Measurements from ENCODE around the gene GP9.
"Not testable (repeated sequence)": the region's sequence is repeated elsewhere in the genome, so short reads cannot be mapped to it uniquely, and the experiment has no call there.

The GP9 gene

DNA sequence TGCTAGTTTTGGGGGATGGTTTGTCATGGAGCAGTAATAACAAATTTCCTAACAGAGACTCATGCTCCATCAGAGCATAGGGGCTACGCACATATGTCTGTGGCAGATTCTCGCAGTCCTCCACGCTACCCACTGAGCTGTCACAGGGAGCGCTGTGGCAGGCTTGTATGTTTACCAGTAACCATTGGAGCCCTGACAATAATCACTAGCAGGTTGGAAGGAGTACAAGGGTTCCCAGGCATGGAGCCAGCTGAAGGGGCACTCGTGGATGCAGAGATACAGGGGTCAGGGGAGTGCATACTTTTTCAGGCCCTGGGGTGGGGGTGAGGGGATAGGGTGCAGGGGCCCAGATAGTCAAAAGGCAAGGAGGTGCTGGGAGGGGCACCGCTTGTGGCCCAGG, 7.9 kb upstream of the GP9 start:
- peak; percentile 47 for DNase-seq

DNA sequence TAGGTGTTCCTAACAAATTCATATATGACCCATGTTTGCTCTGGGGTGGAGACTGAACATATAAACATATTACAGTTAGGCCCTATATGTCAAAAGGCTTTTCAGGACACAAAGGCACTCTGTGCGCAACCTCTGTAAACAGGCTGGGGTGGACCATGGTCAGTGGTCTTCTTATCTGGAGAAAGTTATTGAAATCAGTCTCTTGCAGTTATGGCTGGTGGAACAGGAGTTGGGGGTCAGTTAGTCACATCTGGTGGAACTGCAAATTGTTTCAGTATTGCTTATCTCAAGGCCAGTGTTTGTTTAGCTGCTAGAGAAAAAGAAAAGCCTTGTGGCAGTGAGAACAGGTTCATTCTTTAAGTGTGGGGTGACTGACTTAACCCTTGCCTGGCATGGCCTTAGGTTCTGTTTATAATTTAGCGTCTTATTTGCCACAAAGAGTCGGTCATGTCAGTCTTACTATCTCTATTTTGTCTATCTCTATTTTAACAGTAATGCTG, 5.9 kb upstream of the GP9 start:
- peak; percentile 50 for DNase-seq

DNA sequence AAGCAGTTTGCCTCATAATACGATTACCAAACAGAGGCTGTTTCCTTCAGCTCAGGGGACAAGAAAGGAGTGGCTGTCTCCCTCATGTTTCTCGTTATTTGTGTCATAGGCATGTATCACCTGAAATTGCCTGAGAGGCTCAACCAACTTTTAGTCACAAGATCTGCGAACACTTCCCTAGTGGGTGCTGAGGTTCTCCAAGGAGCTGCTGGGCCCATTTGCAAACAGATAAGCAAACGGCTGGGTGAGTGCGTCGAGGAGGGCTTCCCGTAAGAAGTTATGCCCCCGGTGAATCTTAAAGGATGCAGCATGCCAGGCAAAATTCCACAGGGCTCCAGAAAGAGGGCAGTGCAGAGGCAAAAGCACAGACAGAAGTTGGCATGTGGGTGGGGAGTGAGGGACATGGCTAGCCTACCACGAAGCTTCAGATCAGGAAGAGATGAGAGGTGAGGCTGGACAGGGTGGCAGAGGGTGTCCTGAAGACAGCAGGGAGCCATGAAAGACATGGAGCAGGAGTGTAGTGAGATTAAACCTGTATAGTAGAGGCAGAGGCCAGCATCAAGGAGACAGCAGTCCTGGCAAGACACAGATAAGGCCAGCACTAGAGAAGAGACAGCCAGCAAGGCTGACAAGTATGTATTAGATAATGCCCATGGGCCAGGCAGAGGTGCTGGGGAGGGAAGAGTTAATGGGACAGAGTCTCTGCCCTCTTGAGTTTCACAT, 4.0 kb upstream of the GP9 start:
- no peak for DNase-seq

DNA sequence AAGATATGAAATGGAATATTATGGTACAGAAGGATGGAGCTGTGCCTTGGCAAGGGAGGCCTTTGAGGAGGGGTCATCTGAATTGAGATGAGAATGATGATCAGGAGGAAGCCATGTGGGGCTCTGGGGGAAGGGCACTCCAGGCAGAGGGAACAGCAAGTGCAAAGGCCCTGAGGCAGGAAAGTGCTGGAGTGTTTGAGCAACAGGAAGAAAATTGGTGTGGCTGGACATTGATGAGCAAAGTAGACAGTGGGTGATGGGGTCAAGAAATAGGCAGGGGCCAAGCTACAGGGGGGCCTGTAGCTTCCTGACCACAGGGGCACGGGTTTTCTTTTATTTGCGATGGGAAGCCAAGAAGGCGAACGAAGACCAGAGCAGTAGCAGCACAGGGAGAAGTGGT, 3.3 kb upstream of the GP9 start:
- DNase-seq: no peak

DNA sequence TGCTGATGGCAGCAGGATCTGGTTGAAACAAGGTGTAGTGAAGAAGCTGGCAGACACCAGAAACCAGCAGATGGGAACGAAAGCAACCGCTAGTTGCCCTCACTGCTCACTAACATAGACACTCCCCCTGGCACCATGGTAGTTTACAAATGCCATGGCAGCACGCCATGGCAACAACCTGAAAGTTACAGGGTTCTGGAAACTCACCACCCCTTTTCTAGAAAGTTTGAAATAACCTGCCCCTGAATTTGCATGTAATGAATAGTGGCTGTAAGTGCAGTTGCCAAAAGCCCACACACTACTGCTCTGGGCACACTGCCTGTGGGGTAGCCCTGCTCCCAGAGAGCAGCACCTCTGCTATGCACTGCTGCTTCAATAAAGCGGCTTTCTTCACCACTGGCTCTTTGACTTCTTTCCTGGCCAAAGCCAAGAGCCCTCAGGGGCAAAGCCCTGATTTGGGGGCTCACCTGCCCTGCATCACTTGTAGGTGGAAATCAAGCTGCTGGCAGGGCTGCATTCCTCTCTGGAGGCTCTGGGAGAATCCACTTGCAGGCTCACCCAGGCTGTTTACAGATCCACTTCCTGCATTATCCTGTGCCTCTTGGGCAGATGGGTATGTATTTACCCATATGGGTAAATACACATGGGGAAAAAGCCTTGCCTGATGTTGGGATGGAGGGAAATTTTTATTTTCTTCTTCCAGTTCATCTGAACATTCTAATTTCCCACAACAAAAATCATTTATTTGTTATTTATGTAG, 2.0 kb upstream of the GP9 start:
- peak; percentile 66 for DNase-seq

DNA sequence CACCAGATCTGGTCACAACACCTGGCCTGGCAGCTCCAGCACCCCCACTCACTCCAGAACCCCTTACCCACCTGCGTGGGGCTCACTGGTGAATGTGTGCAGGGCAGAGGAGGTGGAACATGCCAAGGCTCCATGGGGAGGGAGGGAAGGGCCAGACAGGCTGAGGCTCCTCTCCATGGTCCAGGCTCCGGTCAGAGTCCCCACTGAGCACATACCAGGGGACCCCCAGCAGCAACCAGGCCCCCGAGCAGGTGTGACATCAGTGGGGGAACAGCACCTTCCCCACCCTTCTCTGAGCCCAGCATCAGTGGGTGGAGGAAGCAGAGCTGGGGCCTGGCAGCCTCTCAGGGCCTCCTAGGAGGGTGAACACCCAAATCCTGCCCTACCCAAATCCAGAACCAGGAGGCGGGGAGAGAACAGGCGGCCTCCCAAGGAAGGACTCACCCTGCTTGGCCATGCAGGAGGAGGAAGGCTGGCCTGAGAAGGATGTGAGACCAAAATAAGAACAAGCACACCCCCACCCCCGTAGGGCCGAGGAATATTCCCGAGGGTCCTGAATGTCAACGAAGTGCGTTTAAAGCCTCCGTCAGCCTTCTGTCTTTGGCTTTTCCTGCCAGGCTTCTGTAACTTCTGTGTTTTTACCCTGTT, 1.1 kb upstream of the GP9 start:
- DNase-seq: no peak

DNA sequence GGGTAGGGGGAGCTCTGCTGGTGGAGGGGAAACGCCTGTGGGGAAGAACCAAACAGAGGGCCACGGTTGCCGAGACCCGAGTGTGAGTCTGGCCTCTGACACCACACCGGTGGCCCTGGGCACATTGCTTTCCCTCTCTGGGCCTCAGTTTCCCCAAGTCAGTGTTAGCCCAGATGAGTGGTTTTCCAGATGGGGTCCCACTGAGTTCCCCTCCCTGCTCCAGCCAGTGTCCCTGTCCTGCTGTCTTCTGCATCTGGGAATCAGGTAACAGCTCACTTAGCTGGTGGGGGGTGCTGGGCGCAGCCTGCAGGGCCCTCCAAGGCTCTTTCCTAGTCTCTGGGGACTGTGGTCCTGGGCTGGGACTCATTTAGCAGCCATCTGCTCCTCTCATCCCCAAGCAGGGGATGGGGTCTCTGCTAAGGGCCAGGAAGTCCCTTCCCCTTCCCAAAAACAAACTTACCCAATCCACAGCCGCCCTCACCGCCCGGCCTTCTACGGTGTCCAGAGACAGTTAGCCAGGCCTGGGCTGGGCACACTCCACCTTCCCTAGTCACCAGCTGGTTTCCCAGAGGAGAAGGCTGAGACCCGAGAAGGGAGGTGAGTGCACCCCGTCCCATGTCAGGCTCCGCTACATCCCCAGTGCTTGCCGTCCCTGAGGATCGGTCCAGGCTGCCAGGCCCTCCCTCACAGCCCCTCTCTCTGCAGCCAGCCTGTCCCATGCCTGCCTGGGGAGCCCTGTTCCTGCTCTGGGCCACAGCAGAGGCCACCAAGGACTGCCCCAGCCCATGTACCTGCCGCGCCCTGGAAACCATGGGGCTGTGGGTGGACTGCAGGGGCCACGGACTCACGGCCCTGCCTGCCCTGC, 676 bp downstream of the GP9 start:
- DNase-seq: no peak

DNA sequence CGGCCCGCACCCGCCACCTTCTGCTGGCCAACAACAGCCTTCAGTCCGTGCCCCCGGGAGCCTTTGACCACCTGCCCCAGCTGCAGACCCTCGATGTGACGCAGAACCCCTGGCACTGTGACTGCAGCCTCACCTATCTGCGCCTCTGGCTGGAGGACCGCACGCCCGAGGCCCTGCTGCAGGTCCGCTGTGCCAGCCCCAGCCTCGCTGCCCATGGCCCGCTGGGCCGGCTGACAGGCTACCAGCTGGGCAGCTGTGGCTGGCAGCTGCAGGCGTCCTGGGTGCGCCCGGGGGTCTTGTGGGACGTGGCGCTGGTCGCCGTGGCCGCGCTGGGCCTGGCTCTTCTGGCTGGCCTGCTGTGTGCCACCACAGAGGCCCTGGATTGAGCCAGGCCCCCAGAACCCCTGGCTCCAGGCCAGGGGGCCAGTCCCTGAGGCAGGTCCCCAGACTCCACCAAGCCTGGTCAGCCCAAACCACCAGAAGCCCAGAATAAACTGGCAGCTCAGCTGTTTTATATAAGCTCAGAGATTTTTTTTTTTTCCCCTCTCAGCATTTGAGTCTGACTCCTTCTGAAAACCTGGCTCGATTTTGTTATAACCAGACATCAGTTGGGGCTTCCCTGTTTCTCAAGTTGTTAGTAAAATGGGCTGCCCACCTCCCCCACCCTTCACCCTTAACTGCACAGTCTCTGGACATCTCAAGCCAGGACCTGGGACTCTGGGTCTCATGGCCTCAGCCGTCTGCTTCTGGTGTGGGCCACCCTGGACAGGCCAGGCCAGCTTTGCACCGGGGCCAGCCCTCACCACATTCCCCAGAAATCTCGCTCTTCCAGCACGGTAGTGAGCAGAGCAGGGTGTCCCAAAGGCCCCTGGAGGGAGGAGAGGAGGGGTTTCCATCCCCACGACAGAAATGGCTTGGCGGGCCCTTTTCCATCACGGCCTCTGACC, 1.6 kb downstream of the GP9 start:
- DNase-seq: no peak

DNA sequence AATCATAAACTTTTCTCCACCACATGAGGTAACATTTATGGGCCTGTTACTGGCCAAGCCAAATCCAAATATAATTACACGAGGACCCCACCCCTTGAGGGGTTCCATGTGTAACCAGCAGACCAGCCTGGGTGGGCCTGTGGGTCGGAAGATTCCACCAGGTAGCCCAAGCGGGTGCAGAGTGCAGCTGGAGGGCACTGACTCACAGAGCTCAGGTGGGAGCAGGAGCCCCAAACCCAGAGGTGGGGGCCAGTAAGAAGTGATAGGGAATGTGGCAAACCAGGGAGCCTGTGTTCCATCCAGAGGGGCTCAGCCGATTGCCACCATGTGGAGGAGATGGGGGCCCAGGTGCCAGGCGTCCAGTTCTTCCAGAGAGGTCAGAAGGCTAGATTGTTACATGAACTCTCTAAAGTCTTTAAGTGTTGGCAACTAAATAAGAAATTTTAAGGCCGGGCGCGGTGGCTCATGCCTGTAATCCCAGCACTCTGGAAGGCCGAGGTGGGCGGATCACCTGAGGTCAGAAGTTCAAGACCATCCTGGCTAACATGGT, 2.6 kb downstream of the GP9 start:
- no peak for DNase-seq

DNA sequence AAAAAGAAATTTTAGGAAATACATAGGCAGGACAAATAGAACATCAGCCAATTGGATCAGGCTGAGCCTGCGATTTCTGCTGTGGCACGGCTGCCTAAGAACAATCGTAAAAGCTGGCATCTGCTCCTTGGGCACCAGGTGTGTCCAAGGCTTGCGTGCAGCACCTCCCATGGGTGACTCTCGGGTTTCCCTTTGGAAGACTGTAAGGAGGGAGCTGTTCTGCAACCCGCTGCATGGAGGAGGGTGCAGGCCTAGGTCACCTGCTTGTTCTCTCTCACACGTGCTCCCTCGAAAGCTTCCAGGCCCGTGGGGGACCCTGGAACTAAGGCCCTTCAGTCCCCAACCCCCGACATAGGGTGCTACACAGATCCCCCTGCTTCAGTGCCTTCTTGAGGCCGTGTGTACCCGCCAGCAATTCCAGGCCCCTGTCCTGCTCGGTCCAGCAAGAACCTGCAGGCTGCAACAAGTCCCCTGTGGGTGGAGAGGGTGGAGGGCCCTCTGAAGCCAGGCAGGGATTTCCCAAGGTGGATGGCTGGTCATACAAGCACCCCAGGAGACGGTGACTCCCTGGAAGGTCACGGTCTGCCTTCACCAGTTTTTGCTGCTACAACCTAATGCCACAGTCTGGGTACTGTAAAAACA, 3.4 kb downstream of the GP9 start:
- DNase-seq: no peak

DNA sequence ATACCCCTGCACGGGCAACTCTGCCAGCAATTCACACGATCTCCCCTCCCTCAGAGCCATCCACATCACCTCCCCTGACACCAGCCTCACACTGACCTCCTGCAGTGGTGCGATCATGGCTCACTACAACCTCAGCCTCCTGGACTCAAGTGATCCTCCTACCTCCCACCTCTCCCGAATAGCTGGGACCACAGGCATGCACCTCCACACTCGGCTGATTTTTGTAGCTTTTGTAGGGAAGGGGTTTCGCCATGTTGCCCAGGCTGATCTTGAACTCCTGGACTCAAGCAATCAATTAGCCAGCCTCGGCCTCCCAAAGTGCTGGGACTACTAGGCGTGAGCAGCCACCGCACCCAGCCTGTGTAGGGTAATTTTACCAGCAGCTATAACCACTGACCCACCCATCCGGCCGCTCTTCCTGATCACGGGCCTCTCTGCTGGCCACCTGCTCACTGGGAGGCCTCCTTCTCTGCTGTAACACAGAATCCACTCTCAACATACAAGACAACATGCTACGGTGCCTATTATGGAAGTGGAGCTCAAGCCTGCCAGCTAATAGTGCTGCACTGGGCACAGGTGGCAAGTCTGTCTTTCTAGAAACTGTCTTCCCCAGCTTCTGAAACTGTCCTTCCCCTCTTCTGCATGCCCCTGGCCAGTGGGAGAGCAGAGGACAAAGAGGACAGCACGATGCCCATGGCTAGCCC, 4.6 kb downstream of the GP9 start:
- DNase-seq: no peak

DNA sequence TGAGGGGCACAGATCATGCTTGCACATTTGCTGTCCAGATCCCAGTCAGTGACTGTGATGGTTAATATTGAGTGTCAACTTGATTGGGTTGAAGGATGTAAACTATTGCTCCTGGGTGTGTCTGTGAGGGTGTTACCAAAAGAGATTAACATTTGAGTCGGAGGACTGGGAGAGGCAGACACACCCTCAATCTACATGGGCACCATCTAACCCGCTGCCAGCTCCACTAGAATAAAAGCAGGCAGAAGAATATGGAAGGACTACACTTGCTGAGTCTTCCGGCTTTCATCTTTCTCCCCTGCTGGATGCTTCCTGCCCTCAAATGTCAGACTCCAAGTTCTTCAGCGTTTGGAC, 5.1 kb downstream of the GP9 start:
- DNase-seq: no peak

DNA sequence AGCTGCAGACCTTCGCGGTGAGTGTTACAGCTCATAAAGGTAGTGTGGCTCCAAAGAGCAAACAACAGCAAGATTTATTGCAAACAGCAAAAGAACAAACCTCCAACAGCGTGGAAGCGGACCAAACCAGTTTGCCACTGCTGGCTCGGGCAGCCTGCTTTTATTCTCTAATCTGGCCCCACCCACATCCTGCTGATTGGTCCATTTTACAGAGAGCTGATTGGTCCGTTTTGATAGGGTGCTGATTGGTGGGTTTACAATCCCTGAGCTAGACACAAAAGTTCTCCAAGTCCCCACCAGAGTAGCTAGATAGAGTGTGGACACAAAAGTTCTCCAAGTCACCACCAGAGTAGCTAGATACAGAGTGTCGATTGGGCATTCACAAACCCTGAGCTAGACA, 7.1 kb downstream of the GP9 start:
- DNase-seq: peak; percentile 5

DNA sequence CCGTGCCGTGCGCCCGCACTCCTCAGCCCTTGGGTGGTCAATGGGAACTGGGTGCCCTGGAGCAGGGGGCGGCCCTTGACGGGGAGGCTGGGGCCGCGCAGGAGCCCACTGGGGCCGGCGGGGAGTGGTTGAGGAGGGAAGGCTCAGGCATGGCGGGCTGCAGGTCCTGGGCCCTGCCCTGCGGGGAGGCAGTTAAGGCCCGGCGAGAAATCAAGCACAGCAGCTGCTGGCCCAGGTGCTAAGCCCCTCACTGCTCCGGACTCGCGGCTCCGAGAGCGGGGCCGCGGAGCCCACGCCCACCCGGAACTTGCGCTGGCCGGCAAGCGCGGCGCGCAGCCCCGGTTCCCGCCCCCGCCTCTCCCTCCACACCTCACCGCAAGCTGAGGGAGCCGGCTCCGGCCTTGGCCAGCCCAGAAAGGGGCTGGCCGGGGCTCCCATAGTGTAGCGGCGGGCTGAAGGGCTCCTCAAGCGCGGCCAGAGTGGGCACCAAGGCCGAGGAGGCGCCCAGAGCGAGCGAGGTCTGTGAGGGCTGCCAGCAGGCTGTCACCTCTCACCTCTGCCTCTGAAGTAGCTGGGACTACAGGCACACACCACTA, 7.8 kb downstream of the GP9 start:
- DNase-seq: no peak

DNA sequence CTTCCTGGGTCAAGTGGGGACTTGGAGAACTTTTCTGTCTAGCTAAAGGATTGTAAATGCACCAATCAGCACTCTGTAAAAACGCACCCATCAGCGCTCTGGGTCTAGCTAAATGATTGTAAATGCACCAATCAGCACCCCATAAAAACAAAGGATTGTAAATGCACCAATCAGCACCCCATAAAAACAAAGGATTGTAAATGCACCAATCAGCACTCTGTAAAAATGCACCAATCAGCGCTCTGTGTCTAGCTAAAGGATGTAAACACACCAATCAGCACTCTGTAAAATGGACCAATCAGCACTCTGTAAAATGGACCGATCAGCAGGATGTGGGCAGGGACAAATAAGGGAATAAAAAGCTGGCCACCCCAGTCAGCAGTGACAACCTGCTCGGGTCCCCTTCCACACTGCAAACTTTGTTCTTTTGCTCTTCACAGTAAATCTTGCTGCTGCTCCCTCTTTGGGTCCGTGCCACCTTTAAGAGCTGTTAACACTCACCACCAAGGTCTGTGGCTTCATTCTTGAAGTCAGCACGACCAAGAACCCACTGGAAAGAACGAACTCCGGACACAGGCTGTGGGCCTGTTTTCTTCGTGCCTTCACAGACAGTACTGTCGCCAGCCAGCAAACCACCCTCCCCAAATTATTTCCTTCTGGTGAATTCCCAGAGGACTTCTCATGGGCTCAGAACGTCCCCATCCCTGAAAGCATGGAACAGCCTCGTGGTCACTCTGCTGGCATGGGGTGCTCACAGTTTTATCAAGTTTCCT, 8.9 kb downstream of the GP9 start:
- not testable (repeated sequence) for DNase-seq

DNA sequence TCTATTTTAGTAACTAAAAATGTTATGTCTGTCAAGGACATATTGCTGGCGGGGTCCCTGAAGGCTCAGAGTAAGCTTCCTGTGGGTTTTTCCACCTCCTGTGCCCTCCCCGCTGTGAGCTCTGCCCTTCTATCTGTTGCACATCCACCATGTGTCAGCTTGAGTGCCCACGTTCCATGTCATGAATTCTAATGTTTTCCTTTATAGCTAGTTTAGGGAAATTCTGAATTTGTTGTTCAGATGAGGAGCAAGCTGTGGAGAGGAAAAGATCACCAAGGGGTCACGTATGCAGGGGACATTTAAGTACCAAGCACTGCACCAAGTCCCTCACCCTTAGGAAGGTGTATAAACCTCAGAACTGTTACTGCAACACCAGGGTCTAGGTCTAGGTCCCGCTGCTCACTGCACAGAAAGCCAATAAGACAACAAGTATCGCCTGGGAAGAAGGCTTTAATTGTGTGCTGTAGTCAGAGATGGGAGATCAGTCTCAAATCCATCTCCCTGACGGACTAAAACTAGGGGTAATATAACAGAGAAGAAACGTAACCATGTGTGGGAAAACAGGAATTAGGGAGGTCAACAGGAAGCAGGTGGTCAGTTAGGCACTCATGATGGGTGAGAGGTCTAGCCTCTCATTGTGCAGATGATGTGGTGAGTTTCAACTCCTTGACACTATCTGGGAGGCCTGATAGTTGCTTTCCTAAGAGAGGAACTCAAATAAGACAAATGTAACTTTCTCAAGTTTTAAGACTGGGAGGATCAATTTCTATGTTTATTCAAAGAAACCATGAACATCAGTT, 9.7 kb downstream of the GP9 start:
- DNase-seq: no peak

DNA sequence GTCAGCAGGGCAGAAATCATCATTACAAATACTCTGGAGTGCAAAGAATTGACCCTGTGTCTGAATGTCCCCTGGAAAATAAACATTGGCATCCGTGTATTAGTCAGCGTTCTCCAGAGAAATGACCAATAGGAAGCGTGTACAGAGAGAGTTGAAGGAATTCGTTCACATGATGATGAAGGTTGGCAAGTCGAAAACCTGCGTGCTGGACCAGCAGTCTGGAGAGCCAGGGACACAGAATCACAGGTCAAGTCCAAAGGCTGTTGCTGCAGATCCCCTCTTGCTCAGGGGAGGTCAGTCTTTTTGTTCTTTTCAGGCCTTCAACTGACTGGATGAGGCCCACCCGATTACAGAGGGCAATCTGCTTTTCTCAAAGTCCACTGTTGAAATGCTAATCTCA, 16.6 kb downstream of the GP9 start:
- no peak for DNase-seq

DNA sequence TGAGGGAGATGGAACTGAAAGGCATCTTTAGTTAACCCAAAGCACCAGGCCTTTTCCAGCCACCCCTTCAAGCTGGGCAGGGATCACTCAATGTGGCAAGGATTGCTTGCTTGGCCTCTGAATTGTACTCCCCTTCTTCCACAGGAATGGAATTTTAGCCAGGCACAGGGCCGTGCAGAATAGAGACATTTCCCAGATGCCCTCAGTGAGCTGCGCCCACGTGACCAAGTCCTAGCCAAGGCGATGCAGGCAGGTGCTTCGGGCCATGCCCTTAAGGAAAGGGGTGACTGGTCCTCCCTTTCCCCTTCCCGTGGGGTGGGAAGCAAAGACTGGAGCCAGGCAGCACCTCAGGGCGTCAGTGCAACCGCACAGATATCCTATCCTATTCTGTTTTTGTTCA, 17.9 kb downstream of the GP9 start:
- no peak for DNase-seq

Data from NCI-H774 (cell line).